H1 (cell line): ENCODE measurements around the gene ZMYM4. TPM values are rescaled to one million over a fixed set of nuclear protein-coding genes. Genes with fewer than 3 reads are reported as not detected.

Experiments
- BCL11A ChIP-seq, 2 experiments: IDR thresholded peaks; one replicate each; pipeline ENCODE4 v1.6.1; 2011; ENCODE audit warnings: low read depth in 2 of 2, low read length in 2 of 2, mild to moderate bottlenecking in 2 of 2
- CBX8 ChIP-seq: fragments of 300-800, 300-1000 bp; sonication (generic); IDR thresholded peaks from 2 replicates; pipeline ENCODE4 v1.7.1; 2016; ENCODE audit warnings: low read depth, low read length, borderline replicate concordance
- CHD1 ChIP-seq: IDR thresholded peaks from 2 replicates; pipeline ENCODE4 v1.6.1; 2012; ENCODE audit warnings: low read depth, low read length, improper control_type of control experiment
- EP300 ChIP-seq, 2 experiments: IDR thresholded peaks; 1 replicate in 1 of 2; 2 replicates in 1 of 2; pipeline ENCODE4 v1.6.1; 2011 to 2012; ENCODE audit warnings: low read depth in 2 of 2, low read length in 2 of 2, mild to moderate bottlenecking in 2 of 2, borderline replicate concordance in 1 of 2, inconsistent platforms in 1 of 2, moderate library complexity in 1 of 2
- POLR2AphosphoS5 ChIP-seq: IDR thresholded peaks from 2 replicates; pipeline ENCODE4 v1.6.1; 2011; ENCODE audit warnings: low read depth, low read length
- RBBP5 ChIP-seq: IDR thresholded peaks from 2 replicates; pipeline ENCODE4 v1.7.1; 2012; ENCODE audit warnings: low read depth, mild to moderate bottlenecking, inconsistent platforms, low read length, moderate library complexity, borderline replicate concordance
- RNF2 ChIP-seq: fragments of 200-900, 300-1000 bp; sonication (generic); IDR thresholded peaks from 2 replicates; pipeline ENCODE4 v1.7.1; 2016; ENCODE audit warnings: borderline replicate concordance, low read depth, mild to moderate bottlenecking, antibody characterized with exemption, low read length; ENCODE audit not compliant: poor library complexity, severe bottlenecking; ENCODE audit errors: missing control alignments
- SAP30 ChIP-seq: fragments of 300-600 bp; sonication (generic); IDR thresholded peaks from 2 replicates; pipeline ENCODE4 v1.7.1; 2012; ENCODE audit warnings: low read length, moderate library complexity, mild to moderate bottlenecking, inconsistent platforms; ENCODE audit not compliant: insufficient read depth, insufficient replicate concordance
- TCF12 ChIP-seq: IDR thresholded peaks from 2 replicates; pipeline ENCODE4 v1.6.1; 2011; ENCODE audit warnings: low read depth, mild to moderate bottlenecking, low read length
- polyA plus RNA-seq, 7 experiments: library from polyadenylated mRNA; depleted of rRNA in 3 of 7; stranded (reverse) in 5 of 7; unstranded in 2 of 7; fragments of >200 nt in 5 of 7; fragments of 200-250 nt in 2 of 7; gene quantifications; 1 replicate in 5 of 7; 2 replicates in 1 of 7; 4 replicates in 1 of 7; pipeline versions ENCODE4 v1.2.1 to v1.2.3, GENCODE V29; 2011 to 2013; ENCODE audit warnings: missing spikeins in 2 of 7, mixed read lengths in 2 of 7
- total RNA-seq: library from RNA; stranded (reverse); fragmentation: NEBNext Ultra II Directional; extraction: Animal tissue kit (Norgen Biotek cat#: 25700); gene quantifications from 2 replicates; pipeline ENCODE4 v1.2.1, GENCODE V29; 2021

The ZMYM4 gene
- total and polyA plus RNA-seq, 2 of the 8 experiments (the other 6 are each of a cell fraction or from before 2014, with no cell fraction given): 16.7 to 81.3 TPM

- TF ChIP-seq CBX8 (no peak), RBBP5 (no peak), CHD1 (no peak), BCL11A (IDR thresholded peaks at IDR 0.05; ENCODE audit: low read depth in 2 of 2, low read length in 2 of 2) (no peak), RNF2 (no peak), EP300 (IDR thresholded peaks at IDR 0.05; ENCODE audit: borderline replicate concordance in 1 of 2, low read depth in 2 of 2, low read length in 2 of 2) (0 out of 3 replicates have a peak, but pooled peaks of 1 of the 2 experiments have one; percentile 18), POLR2AphosphoS5 (peak; percentile 80; the same call in 1 of the 2 replicates), SAP30 (no peak), TCF12 (0 out of 2 replicates have a peak, but pooled peaks have one; percentile 60)
Measured at GRCh38 chr1:35390600-35391494, 122.3 kb downstream of the ZMYM4 start (continued).
